Thoracic aorta (tissue), 2 donors: ENCODE results near the gene SHISA2. TPM values are rescaled to one million over a fixed set of nuclear protein-coding genes. Genes with fewer than 3 reads are reported as not detected.

ENCODE experiments used
- ATAC-seq: fragments of 150-250 bp; one replicate; pipeline ENCODE4 v1.8.0; 2017; ENCODE audit warnings: low read depth; ENCODE audit not compliant: insufficient number of reproducible peaks, low FRiP score
- DNase-seq: peaks from one replicate; pipeline ENCODE4 v3.0.0-alpha.2; 2020; ENCODE audit warnings: low spot score
- H3K27ac ChIP-seq, 2 donors: fragments of 200-600 bp; sonication (generic); 1 replicate in 1 of 2; 2 replicates in 1 of 2; pipeline ENCODE4 v1.5.1; 2016; ENCODE audit warnings: mild to moderate bottlenecking in 2 of 2, moderate library complexity in 2 of 2
- H3K27me3 ChIP-seq: fragments of 200-600 bp; sonication (generic); replicated peaks from 2 replicates; pipeline ENCODE4 v1.6.0; 2016; ENCODE audit warnings: mild to moderate bottlenecking; ENCODE audit not compliant: insufficient read depth
- H3K36me3 ChIP-seq: fragments of 200-600 bp; sonication (generic); one replicate; pipeline ENCODE4 v1.5.1; 2016
- H3K4me1 ChIP-seq, 2 donors: fragments of 200-600 bp; sonication (generic); 1 replicate in 1 of 2; 2 replicates in 1 of 2; pipeline versions ENCODE4 v1.5.1 to v1.6.0; 2016; ENCODE audit warnings: low read depth in 2 of 2, mild to moderate bottlenecking in 1 of 2; ENCODE audit not compliant: control insufficient read depth in 1 of 2
- H3K4me3 ChIP-seq: fragments of 200-600 bp; sonication (generic); 2 replicates; pipeline ENCODE4 v1.5.1; 2016; ENCODE audit warnings: mild to moderate bottlenecking
- H3K9me3 ChIP-seq: fragments of 200-600 bp; sonication (generic); 2 replicates; pipeline ENCODE4 v1.5.1; 2016
- total RNA-seq, 2 donors: library from RNA; depleted of rRNA; stranded (reverse); fragments of >200 nt; gene quantifications; one replicate each; pipeline versions ENCODE4 v1.1.0 to v1.2.3, GENCODE V29; 2016
- TF ChIP-seq, protein P1 (sequence below): fragments of 200-600 bp; sonication (generic); IDR thresholded peaks from one replicate; pipeline ENCODE4 v1.5.1; 2019; ENCODE audit warnings: antibody characterized with exemption

The SHISA2 gene
- total RNA-seq, 2 donors from 2014 or later = 0.35 to 0.54 TPM

DNA sequence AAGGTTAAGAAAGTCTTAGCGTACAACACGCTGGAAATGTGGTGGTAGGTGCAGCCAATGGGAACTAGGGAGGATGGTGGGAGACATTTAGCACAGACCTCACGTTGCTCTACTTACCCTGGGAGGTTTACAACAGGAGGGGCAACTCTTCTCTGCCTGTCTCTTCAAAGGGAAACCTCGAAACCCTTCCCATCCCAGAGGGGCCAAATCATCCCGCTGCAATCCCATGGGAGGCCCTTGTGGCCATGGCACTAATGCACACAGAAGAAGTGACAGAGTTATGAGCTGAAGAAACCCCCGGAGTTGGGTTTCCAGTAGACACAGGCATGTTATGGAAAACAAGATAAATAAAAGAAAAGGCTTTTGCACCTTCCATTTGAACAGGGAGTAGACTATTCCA is 35.6 kb downstream of the SHISA2 start:
- H3K4me3 ChIP-seq = no peak overlapping the region
- H3K27ac ChIP-seq = no peak overlapping the region
- ATAC-seq (no peak), DNase-seq (no peak)
- H3K27me3 ChIP-seq = no peaks in the 10 kb centered on the region
- TF ChIP-seq, protein P1, sequence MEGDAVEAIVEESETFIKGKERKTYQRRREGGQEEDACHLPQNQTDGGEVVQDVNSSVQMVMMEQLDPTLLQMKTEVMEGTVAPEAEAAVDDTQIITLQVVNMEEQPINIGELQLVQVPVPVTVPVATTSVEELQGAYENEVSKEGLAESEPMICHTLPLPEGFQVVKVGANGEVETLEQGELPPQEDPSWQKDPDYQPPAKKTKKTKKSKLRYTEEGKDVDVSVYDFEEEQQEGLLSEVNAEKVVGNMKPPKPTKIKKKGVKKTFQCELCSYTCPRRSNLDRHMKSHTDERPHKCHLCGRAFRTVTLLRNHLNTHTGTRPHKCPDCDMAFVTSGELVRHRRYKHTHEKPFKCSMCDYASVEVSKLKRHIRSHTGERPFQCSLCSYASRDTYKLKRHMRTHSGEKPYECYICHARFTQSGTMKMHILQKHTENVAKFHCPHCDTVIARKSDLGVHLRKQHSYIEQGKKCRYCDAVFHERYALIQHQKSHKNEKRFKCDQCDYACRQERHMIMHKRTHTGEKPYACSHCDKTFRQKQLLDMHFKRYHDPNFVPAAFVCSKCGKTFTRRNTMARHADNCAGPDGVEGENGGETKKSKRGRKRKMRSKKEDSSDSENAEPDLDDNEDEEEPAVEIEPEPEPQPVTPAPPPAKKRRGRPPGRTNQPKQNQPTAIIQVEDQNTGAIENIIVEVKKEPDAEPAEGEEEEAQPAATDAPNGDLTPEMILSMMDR = no peak
- no peaks in the 10 kb centered on the region for H3K9me3 ChIP-seq
- no peaks in the 10 kb centered on the region for H3K36me3 ChIP-seq
- peaks cover 0 to 9% of the 10 kb centered on the region in 2 donors for H3K4me1 ChIP-seq

DNA sequence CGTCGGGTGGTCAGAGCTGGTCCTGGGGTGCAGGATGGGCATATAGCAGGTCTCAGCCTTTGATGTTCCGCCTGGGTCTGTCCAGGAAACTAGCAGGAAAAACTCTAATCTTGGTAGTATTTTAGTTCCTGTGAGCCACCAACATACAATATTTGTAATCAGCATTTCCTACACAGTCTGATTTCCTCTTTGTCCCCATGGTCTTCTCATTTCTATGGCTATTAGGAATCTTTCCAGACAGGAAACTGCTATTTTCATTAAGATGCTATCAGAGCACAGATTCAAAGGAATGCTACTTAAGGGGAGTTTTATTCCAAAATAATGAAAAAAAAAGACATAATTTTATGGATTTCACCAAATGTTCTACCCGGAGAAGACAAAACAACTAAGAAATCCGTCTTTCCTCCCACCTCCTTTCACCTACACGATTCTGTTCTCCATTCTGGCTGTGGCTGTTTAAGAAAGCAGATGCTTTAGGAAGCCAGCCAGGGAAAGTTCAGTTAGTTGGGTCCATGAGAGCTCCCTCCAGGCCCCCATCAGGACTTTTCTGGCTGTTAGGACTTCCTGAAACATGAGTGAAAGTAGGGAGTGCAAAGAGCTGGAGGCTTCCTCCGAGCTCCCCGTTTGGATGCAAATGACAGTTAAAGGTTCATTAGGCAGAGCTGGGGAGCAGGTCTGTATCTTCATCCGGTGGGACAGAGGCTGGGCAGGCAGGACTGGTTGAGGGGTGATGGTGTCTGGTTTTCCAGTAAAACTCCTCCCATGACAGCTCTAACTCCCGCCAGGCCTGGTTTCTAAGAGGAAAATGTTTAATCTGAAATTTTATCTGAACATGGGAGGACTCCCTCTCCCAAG is 36.3 kb downstream of the SHISA2 start:
- H3K9me3 ChIP-seq = no peaks in the 10 kb centered on the region
- TF ChIP-seq, protein P1 = no peak
- H3K4me1 ChIP-seq = peaks cover 0 to 9% of the 10 kb centered on the region in 2 donors
- no peak for DNase-seq
- no peak for ATAC-seq
- H3K36me3 ChIP-seq = no peaks in the 10 kb centered on the region
- H3K4me3 ChIP-seq = no peak overlapping the region
- H3K27ac ChIP-seq = no peak overlapping the region
- no peaks in the 10 kb centered on the region for H3K27me3 ChIP-seq

DNA sequence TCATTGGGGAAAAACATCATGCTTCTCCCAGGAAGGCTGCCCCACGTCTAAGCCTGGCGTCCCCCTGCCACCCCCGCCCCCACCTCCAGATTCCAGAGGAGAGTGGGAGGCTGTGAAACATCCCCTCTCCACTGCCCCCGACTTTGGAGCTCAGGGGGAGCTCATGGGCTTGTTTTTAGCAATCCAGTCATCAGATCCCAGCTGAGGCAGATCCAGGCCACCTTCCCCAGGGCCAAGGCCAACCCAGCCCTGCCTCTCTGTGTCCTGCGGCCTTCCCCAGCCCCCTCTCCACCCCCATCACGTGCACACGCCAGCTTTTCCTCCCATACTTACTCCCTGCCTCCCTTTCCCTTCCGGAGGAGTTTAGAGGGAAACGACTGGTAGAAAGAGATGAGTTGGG is 38.8 kb downstream of the SHISA2 start:
- H3K36me3 ChIP-seq = no peaks in the 10 kb centered on the region
- H3K4me3 ChIP-seq = no peak overlapping the region
- H3K27ac ChIP-seq = no peak overlapping the region
- ATAC-seq = no peak
- peaks cover 0 to 9% of the 10 kb centered on the region in 2 donors for H3K4me1 ChIP-seq
- no peaks in the 10 kb centered on the region for H3K9me3 ChIP-seq
- DNase-seq = no peak
- TF ChIP-seq, protein P1 = no peak
- H3K27me3 ChIP-seq = no peaks in the 10 kb centered on the region

DNA sequence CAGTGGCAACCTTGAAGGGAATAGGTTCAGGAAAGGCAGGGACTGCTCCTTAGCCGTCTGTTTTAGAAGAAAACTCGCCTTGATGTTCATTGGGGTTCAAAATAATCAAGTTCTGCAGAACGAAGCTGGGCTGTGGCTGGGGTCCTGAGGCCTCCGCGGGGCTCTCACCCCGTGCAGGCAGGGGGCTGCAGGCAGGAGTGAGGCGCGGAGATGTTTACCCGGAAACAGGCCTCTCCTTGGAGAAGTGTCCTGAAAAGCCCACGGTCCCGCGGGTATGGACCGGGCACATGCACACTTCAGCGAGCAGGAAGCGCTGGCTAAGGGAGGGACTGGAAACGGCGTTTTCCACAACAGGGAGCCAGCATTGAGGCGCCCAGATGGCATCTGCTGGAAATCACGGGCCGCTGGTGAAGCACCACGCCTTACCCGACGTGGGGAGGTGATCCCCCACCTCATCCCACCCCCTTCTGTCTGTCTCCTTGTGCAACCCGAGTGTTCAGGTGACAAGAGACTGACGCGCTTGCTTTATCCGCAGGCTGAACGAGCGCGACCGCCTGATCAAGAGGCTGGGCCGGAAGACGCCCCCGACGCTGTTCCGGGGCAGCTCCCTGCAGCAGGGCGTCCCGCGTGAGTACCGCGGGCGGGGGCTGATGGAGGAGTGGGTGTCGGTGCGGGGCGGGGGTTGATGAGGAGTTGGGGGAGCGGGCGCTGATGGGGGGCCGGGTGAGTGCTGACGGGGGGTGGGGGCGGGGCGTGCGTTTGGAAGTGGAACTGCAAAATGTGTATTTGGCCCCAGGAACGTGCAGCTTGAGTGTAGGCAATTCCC is 39.6 kb downstream of the SHISA2 start:
- no peak for ATAC-seq

DNA sequence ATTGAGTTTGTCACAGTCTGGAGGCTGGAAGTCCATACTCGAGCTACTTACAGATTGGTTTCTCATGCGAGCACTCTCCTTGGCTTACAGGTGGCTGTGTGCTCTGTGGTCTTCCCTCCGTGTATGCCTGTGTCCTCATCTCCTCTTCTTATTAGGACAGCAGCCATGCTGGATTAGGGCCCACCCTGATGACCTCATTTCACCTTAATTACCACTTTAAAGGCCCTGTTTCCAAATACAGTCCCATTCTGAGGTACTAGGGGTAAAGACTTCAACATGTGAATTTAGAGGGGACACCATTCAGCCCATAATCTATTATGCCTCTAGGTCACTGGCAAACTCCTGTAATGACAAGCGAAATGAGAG is 40.6 kb downstream of the SHISA2 start:
- no peaks in the 10 kb centered on the region for H3K27me3 ChIP-seq
- H3K9me3 ChIP-seq = no peaks in the 10 kb centered on the region
- TF ChIP-seq, protein P1 = no peak
- no peaks in the 10 kb centered on the region for H3K36me3 ChIP-seq
- H3K27ac ChIP-seq = no peak overlapping the region
- DNase-seq (no peak), ATAC-seq (no peak)
- no peak overlapping the region for H3K4me3 ChIP-seq
- no peaks in the 10 kb centered on the region for H3K4me1 ChIP-seq

More for the DNA sequence above, 39.6 kb downstream of the SHISA2 start:
- Histone ChIP-seq H3K4me3 (peak overlapping the region; percentile 65), H3K27me3 (no peaks in the 10 kb centered on the region), H3K9me3 (no peaks in the 10 kb centered on the region), H3K4me1 (peaks cover 0 to 3% of the 10 kb centered on the region in 2 donors), H3K36me3 (no peaks in the 10 kb centered on the region), H3K27ac (no peak overlapping the region)
- TF ChIP-seq, protein P1 = no peak
- DNase-seq = no peak
